Activated CD4-positive, alpha-beta T cell treated with anti-CD3 and anti-CD28 coated beads, Interleukin-2, amount 50 U/mL, for 48 hours (primary cell): Measurements from ENCODE around the gene ZDHHC11.
"Not testable (repeated sequence)": the region's sequence is repeated elsewhere in the genome, so short reads cannot be mapped to it uniquely, and the experiment has no call there.

Experiments
- DNase-seq, 2 experiments: peaks; one replicate each; pipeline ENCODE4 v3.0.0-alpha.2; 2020

ZDHHC11 gene

GRCh38 chr5:758698-759053 is 92.1 kb downstream of the ZDHHC11 start:
- no peak for DNase-seq

DNA sequence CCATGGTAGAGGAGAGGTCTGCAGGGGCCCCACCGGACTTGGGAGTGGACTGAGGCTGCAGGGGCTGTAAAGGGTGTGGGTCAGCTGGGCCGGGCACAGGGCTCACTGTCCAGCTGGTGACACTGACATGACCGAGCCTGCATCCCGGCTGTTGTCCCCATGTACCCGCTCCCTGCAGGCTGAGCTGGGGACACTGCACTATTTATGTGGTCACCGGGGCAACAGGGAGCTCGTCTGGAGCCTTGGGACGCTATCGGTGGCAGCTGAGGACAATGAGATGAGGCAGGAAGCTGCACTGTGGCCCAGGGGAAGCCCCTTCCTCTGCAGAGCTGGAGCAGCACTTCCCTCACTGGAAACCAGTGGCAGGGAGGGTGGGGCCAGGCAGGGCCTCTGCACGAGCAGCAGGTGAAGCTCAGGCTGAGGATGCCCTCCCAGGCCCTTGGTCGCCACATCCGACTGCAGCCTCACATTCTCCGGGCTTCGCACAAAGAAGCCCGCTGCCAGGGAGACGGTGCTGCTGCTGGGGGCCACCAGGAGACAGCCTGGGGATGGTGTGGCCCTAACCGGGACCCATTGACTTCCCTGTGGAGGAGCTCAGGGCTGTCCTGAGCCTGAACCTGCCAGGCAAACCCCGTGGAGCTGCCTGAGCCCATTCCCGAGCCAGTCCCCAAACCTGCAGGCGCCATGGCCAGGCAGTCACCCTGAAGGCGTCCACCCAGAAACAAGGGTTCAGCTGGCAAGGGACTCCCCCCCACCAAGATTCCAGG is 92.7 kb downstream of the ZDHHC11 start:
- DNase-seq, result peak in 1 of 2 experiments; percentile 57

DNA sequence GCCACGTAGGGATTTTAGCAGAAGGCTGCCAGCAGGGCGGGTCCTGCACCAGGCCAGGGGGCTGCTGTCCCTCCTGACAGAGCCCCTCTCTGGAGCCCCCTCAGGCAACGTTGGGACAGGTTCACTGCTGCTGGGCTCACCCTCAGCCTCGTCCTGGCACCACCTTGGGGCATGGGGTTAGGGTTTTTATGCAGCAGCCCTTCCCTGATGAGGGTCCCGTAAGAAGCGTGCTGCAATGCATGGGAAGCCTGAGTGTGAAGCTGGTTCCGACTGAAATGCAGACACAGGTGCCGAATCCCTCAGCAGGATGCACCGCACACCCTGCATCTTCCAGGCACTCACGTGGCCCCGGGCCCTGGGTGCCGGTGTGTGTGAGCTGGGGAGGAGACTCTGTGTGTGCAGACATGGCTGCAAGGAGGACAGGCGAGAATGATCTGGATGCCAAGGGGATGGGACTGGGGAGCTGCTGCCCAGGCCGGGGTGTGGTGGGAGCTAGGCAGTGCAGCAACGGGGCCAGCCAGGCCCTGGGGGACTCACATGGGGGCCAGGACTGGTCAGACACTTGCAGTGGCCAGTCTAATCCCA is 93.3 kb downstream of the ZDHHC11 start:
- no peak for DNase-seq

DNA sequence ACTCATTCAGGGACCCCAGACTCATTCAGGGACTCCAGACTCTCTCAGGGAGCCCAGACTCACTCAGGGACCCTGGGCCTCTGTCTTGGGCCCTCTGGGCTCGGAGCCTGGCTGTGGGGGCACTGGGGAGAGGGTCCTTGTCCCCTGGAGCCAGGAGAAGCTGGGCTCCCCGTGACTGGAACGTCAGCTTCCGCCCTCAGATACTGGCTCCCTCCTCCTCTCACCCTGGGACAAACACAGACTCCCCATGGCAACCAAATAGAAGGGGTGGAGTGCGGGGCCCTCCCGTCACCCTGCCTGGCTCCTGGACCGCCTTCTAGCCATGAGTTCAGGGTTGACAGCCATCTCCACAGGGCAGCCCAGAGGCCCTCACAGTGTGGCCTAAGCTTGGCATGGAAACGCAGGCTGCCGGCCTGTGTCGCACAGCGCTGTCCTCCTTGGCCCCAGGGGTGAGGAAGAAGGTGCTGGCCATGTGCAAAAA is 93.9 kb downstream of the ZDHHC11 start:
- DNase-seq, result no peak

- DNase-seq, result no peak
These were observed 94.6 kb downstream of the ZDHHC11 start for GRCh38 chr5:756171-756570.

GRCh38 chr5:754143-754632 is 96.6 kb downstream of the ZDHHC11 start:
- not testable (repeated sequence) for DNase-seq

GRCh38 chr5:753567-754142 is 97.1 kb downstream of the ZDHHC11 start:
- not testable (repeated sequence) for DNase-seq

GRCh38 chr5:752532-753115 is 98.2 kb downstream of the ZDHHC11 start:
- not testable (repeated sequence) for DNase-seq

DNA sequence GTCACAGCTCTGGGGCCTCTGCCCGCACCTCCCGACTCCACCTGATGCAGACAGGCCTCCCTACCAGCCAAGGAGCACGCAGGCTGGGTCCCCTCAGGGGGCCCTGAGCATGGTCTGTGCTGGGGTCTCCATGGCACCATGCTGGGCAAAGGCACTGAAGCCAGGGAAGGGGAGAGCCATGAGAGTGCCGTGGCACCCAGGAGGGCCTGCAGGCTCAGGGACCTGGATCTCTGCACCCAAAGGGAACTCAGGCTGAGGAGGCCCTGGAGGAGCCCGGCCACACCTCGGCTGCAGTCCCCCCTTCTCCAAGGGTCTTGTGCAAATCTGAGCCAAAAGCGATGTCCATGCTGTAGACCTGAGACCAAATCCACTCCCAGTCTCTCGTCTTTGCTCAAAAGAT is 98.8 kb downstream of the ZDHHC11 start:
- not testable (repeated sequence) for DNase-seq

DNA sequence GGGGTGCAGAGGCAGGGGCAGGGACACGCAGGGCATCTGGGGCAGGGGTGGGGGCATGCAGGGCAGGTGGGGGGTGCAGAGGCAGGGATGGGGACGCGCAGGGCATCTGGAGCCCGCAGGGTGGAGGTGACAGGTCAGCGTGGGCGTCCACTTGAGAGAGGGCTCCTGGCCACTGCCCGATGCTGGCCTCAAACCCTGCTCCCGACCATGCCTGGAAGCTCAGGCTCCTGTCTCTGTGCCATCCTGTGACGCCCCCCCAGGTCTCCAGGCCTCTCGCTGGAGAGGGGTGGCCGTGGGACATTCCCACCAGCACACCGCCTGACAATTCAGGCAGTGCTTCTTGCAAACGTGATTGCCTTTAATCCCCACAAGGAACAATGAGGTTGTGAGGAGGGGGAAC is 99.3 kb downstream of the ZDHHC11 start:
- no peak for DNase-seq

DNA sequence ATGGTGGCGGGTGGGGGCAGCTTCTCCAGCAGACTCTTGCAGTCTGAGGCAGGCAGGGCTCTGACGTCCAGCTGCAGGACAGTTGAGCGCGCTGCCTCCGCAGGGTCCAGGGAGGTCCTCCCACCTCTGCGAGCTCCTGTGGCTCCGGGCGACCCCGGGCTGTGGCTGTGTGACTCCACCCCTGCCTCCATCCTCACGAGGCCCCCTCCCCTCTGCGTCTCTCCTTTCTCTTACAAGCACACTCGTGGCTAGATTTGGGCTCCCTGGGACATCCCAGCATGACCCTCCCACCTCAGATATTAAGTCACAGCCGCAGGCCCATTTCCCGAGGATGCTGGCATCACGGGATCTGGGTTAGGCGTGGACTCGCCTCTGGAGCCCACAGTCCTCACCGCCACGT is 100.6 kb downstream of the ZDHHC11 start:
- not testable (repeated sequence) for DNase-seq

GRCh38 chr5:749101-749670 is 101.6 kb downstream of the ZDHHC11 start:
- no peak for DNase-seq

DNA sequence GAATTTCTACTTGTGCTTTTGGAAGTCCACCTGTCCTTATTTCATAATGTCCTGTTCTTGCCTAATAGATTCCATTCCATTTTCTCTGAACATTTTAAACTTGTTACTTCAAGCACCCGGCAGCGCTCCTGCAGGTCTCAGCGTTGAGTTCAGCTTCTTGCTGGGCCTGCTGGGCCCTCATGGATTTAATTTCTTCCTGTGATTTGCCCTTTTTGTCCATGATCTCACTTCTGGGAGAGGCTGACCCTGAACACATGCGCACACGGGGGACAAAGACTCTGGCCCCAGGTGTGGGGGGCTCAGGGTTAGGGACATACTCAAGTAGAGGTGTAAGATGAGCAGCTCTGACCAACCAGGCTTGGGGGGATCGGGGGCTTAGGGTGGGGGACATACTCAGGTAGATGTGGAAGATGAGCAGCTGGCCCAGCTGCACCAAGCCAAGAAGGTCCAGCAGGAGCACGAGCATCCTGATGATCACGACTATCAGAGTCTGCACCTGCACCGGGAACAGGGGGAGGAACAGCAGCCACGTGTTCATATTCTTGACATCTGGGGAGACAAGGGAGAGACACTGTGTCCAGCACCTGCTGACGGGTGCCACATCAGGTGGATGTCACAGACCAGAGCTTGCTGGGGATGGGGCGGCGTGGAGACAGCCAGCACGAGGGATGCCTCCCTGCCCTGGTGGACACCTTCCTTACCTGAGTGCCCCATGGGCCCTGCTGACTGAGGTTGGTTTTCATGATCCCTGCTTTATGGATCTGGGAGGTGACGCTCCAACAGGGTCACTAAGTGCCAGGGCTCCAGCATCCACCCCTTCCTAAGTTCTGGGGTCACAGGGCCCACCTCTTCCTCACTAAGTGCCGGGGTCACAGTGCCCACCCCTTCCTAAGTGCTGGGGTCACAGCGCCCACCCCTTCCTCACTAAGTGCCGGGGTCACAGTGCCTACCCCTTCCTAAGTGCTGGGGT is 102.5 kb downstream of the ZDHHC11 start:
- not testable (repeated sequence) for DNase-seq

- not testable (repeated sequence) for DNase-seq
These were observed 103.4 kb downstream of the ZDHHC11 start for GRCh38 chr5:747303-747844.

DNA sequence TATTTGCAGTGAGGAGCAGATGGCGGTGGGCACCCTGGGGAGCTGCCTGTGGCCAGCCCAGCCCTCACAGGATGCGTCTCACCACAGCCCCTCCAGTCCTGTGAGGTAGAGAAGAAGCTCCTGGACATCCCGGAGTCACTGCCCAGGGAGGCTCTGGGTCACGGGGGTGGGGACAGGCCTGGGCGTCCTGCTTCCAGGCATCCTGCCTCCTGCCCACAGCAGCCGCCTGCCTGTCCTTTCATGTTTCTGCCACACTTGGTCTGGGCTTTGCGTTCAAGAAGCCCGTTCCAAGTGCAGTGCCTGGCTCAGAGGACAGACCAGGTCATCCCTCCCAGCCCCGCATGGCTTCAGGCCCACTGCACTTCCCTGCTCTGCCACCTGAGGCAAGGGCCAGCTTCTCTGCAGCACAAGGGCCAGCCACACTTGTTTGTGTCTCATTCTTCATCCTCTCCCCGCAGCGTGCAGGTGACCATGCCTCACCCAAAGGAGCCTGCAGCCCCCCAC is 104.5 kb downstream of the ZDHHC11 start:
- DNase-seq, result no peak
